Measurements from ENCODE around the gene KRTAP10-6.

GRCh38 chr21:44599264-44600029 lies 7.1 kb upstream of the KRTAP10-6 start:
- TF ChIP-seq, protein P1, sequence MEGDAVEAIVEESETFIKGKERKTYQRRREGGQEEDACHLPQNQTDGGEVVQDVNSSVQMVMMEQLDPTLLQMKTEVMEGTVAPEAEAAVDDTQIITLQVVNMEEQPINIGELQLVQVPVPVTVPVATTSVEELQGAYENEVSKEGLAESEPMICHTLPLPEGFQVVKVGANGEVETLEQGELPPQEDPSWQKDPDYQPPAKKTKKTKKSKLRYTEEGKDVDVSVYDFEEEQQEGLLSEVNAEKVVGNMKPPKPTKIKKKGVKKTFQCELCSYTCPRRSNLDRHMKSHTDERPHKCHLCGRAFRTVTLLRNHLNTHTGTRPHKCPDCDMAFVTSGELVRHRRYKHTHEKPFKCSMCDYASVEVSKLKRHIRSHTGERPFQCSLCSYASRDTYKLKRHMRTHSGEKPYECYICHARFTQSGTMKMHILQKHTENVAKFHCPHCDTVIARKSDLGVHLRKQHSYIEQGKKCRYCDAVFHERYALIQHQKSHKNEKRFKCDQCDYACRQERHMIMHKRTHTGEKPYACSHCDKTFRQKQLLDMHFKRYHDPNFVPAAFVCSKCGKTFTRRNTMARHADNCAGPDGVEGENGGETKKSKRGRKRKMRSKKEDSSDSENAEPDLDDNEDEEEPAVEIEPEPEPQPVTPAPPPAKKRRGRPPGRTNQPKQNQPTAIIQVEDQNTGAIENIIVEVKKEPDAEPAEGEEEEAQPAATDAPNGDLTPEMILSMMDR (IDR thresholded peaks at IDR 0.05; ENCODE audit: insufficient read depth, low read length, poor library complexity, severe bottlenecking) = no peak
- TF ChIP-seq EZH2phosphoT487 (conservative IDR thresholded peaks at IDR 0.05; ENCODE audit: low read length) = no peak
